HCT116 (cell line): ENCODE measurements around the gene MTFP1. TPM values are rescaled to one million over a fixed set of nuclear protein-coding genes. Genes with fewer than 3 reads are reported as not detected.

Source experiments
- ATAC-seq: fragments of 200-7000 bp; cut with Tn5 transposase; 2 replicates; pipeline ENCODE4 v1.9.1; 2020; ENCODE audit warnings: mild to moderate bottlenecking, moderate library complexity
- BruUV-seq: library from RNA; stranded (reverse); fragments of 400-500 nt; replicated peaks from 2 replicates; lab custom pipeline; 2021; lab: Mats Ljungman, UMichigan
- CTCF ChIA-PET: fragments of 300-600 bp; sonication (Branson Sonifier 250); formaldehyde crosslinking; loops from one replicate; lab custom pipeline; 2021; ENCODE audit warnings: antibody characterized with exemption; lab: Charles Lee
- POLR2A ChIA-PET: fragments of 300-600, 350-600 bp; sonication (Branson Sonifier 250); formaldehyde crosslinking; loops from one replicate; lab custom pipeline; 2021; ENCODE audit warnings: antibody characterized with exemption; lab: Charles Lee
- RAD21 ChIA-PET, 2 experiments: fragments of 300-600 bp; sonication (Branson Sonifier 250); formaldehyde crosslinking; loops; one replicate each; lab custom pipeline; 2023; ENCODE audit warnings: low total read pairs in 2 of 2; ENCODE audit not compliant: uncharacterized antibody in 2 of 2, unreplicated experiment in 2 of 2, low non-redundant PET in 1 of 2; lab: Charles Lee
- DNase-seq: peaks from one replicate; pipeline ENCODE4 v3.0.0-alpha.2; 2010; ENCODE audit warnings: low read depth, low spot score
- H2AFZ ChIP-seq: fragments of 200-600 bp; shearing (Covaris generic), sonication (generic); 2 replicates; pipeline ENCODE4 v1.6.1; 2017; ENCODE audit warnings: low read depth, mixed run types, mixed read lengths, antibody characterized with exemption, low read length; ENCODE audit not compliant: poor library complexity, severe bottlenecking
- H3K27ac ChIP-seq: 2 replicates; pipeline ENCODE4 v1.5.1; 2012; ENCODE audit warnings: low read depth, low read length
- H3K27me3 ChIP-seq: fragments of 200-600 bp; sonication (generic); 2 replicates; pipeline ENCODE4 v1.6.1; 2016; ENCODE audit warnings: mixed run types, low read length, mixed read lengths; ENCODE audit not compliant: insufficient read depth
- H3K36me3 ChIP-seq, 2 experiments: fragments of 200-500 bp in 1 of 2; fragments of 200-600 bp in 1 of 2; sonication (Bioruptor generic) in 1 of 2; sonication (generic) in 1 of 2; 2 replicates each; pipeline versions ENCODE4 v1.5.1 to v1.6.1; 2014 to 2016; ENCODE audit warnings: low read length in 2 of 2, inconsistent platforms in 1 of 2, mixed read lengths in 1 of 2, mixed run types in 1 of 2; ENCODE audit not compliant: insufficient read depth in 2 of 2, control insufficient read depth in 1 of 2
- H3K4me1 ChIP-seq, 2 experiments: fragments of 200-600 bp in 1 of 2; sonication (generic) in 1 of 2; 2 replicates each; pipeline versions ENCODE4 v1.5.1 to v1.6.1; 2012 to 2017; ENCODE audit warnings: low read length in 2 of 2, inconsistent platforms in 1 of 2, mild to moderate bottlenecking in 1 of 2, mixed read lengths in 1 of 2, mixed run types in 1 of 2, moderate library complexity in 1 of 2; ENCODE audit not compliant: insufficient read depth in 2 of 2, control insufficient read depth in 1 of 2
- H3K4me2 ChIP-seq: fragments of 200-600 bp; sonication (generic); 2 replicates; pipeline ENCODE4 v1.6.1; 2017; ENCODE audit warnings: mixed run types, low read length, mixed read lengths
- H3K4me3 ChIP-seq, 2 experiments: fragments of 200-600 bp in 1 of 2; sonication (generic) in 1 of 2; replicated peaks in 1 of 2; 2 replicates each; pipeline ENCODE4 v1.5.1; 2011 to 2016; ENCODE audit warnings: low read length in 2 of 2, control low read depth in 1 of 2, low read depth in 1 of 2, mild to moderate bottlenecking in 1 of 2, mixed read lengths in 1 of 2, mixed run types in 1 of 2
- H3K79me2 ChIP-seq: fragments of 200-600 bp; sonication (generic); 2 replicates; pipeline ENCODE4 v1.6.1; 2017; ENCODE audit warnings: mild to moderate bottlenecking, mixed run types, low read length, moderate library complexity, mixed read lengths; ENCODE audit not compliant: insufficient read depth
- H3K9ac ChIP-seq: fragments of 200-600 bp; sonication (generic); 2 replicates; pipeline ENCODE4 v1.6.1; 2016; ENCODE audit warnings: low read length, mixed read lengths
- H3K9me2 ChIP-seq: fragments of 200-600 bp; sonication (generic), shearing (Covaris generic); 2 replicates; pipeline ENCODE4 v1.6.1; 2017; ENCODE audit warnings: mixed run types, mild to moderate bottlenecking, moderate library complexity; ENCODE audit not compliant: insufficient read depth
- H3K9me3 ChIP-seq, 2 experiments: fragments of 200-500 bp in 1 of 2; fragments of 200-600 bp in 1 of 2; sonication (Bioruptor generic) in 1 of 2; sonication (generic) in 1 of 2; 2 replicates each; pipeline ENCODE4 v1.6.1; 2014 to 2017; ENCODE audit warnings: low read length in 2 of 2, mixed read lengths in 2 of 2, inconsistent platforms in 1 of 2, low read depth in 1 of 2, mild to moderate bottlenecking in 1 of 2, mixed run types in 1 of 2, moderate library complexity in 1 of 2; ENCODE audit not compliant: control insufficient read depth in 1 of 2, insufficient read depth in 1 of 2
- H4K20me1 ChIP-seq: fragments of 200-600 bp; sonication (generic), shearing (Covaris generic); 2 replicates; pipeline ENCODE4 v1.6.1; 2017; ENCODE audit warnings: mixed run types, mild to moderate bottlenecking, moderate library complexity; ENCODE audit not compliant: insufficient read depth
- CEBPB ChIP-seq: IDR thresholded peaks from 2 replicates; pipeline ENCODE4 v1.6.1; 2012; ENCODE audit warnings: low read depth
- CTCF ChIP-seq, 3 experiments: fragments of 200-600 bp in 1 of 3; sonication (generic) in 1 of 3; IDR thresholded peaks in 2 of 3; conservative IDR thresholded peaks in 1 of 3; 2 replicates each; pipeline ENCODE4 v1.5.1; 2012 to 2017; ENCODE audit warnings: low read depth in 2 of 3, low read length in 2 of 3, antibody characterized with exemption in 1 of 3, borderline replicate concordance in 1 of 3, control low read depth in 1 of 3, mild to moderate bottlenecking in 1 of 3, mixed read lengths in 1 of 3, mixed run types in 1 of 3, moderate library complexity in 1 of 3; ENCODE audit not compliant: insufficient read depth in 1 of 3
- ELF1 ChIP-seq: IDR thresholded peaks from 2 replicates; pipeline ENCODE4 v1.6.1; 2012; ENCODE audit warnings: low read depth, borderline replicate concordance
- FOSL1 ChIP-seq: IDR thresholded peaks from 2 replicates; pipeline ENCODE4 v1.6.1; 2012; ENCODE audit warnings: low read depth
- RAD21 ChIP-seq: IDR thresholded peaks from 2 replicates; pipeline ENCODE4 v1.6.1; 2012; ENCODE audit warnings: low read depth, mild to moderate bottlenecking
- REST ChIP-seq: IDR thresholded peaks from 2 replicates; pipeline ENCODE4 v1.6.1; 2012; ENCODE audit warnings: low read depth
- SP1 ChIP-seq: IDR thresholded peaks from 2 replicates; pipeline ENCODE4 v1.6.1; 2012; ENCODE audit warnings: low read depth
- ZNF274 ChIP-seq: fragments of 200-500 bp; sonication (Bioruptor generic); IDR thresholded peaks from 2 replicates; pipeline ENCODE4 v1.6.1; 2014; ENCODE audit warnings: mild to moderate bottlenecking, low read depth, low read length, inconsistent platforms
- intact Hi-C: fragments of 100-400 bp; cut with micrococcal nuclease; formaldehyde crosslinking; loops from 2 replicates; pipeline ENCODE4 v1.10.0; 2022
- total RNA-seq: library from RNA; stranded (reverse); gene quantifications from one replicate; pipeline ENCODE4 v1.2.1, GENCODE V29; 2021; ENCODE audit not compliant: unreplicated experiment

MTFP1 gene
- total RNA-seq, 1 experiment from 2014 or later: 36.1 TPM

DNA sequence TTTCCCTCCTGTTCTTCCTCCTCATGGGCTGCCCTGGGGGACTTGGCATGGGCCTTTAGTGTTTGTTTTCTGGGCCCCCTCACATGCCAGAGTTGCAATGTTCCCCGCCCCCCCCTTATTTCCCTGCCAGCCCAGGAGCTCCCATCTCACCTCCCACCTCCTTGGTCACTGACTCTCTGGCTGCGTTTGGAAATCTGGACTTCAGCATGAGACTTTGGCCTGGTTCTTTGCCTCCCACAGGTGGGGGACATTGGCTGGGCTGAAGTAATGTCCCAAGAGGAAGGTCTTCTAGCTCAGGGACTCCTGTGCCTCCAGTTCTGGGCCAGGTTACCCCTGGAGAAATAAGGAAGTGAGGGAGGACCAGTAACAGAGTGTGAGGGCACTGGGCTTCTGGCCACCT is 7.0 kb downstream of the MTFP1 start:
- Histone ChIP-seq H3K4me2 (no peak overlapping the region), H3K9me3 (no peaks in the 10 kb centered on the region), H3K4me3 (no peak overlapping the region), H3K27ac (no peak overlapping the region), H3K9me2 (no peaks in the 10 kb centered on the region), H3K9ac (no peak overlapping the region), H2AFZ (no peak overlapping the region), H3K27me3 (no peaks in the 10 kb centered on the region), H3K36me3 (peaks cover 0 to 3% of the 10 kb centered on the region in 2 experiments; a peak in 1 of 4 replicates), H4K20me1 (no peaks in the 10 kb centered on the region), H3K79me2 (peaks cover 5% of the 10 kb centered on the region; the same call in 1 of the 2 replicates), H3K4me1 (peaks cover 11 to 30% of the 10 kb centered on the region in 2 experiments)
- ATAC-seq (no peak), DNase-seq (no peak)
- RAD21 ChIA-PET: interaction anchor here in 1 of 2 experiments (0.6 kb wide), 1 partner anchor 328 kb away, joined by 9 read pairs; no protein-coding TSS in a partner anchor
- BruUV-seq: no TSS peak
- CTCF ChIA-PET: interaction anchor here (1.0 kb wide), 1 partner anchor 8 kb away, joined by 4 read pairs; no protein-coding TSS in a partner anchor
- intact Hi-C loops: no loop called here
- POLR2A ChIA-PET: no interaction called here
- TF ChIP-seq ELF1 (no peak), REST (no peak), ZNF274 (no peak), FOSL1 (no peak), RAD21 (no peak), CTCF (IDR thresholded peaks at IDR 0.05 in 2 of 3, conservative IDR thresholded peaks at IDR 0.05 in 1 of 3; ENCODE audit: borderline replicate concordance in 1 of 3, insufficient read depth in 1 of 3, low read depth in 2 of 3, low read length in 2 of 3) (no peak), SP1 (no peak), CEBPB (no peak)
